Measurements from ENCODE around the gene UBXN4. TPM values are rescaled to one million over a fixed set of nuclear protein-coding genes. Genes with fewer than 3 reads are reported as not detected.

UBXN4 gene
- total and polyA plus RNA-seq, 2 of the 13 experiments (the other 11 are each of a cell fraction or from before 2014, with no cell fraction given) = 74.2 to 104 TPM

DNA sequence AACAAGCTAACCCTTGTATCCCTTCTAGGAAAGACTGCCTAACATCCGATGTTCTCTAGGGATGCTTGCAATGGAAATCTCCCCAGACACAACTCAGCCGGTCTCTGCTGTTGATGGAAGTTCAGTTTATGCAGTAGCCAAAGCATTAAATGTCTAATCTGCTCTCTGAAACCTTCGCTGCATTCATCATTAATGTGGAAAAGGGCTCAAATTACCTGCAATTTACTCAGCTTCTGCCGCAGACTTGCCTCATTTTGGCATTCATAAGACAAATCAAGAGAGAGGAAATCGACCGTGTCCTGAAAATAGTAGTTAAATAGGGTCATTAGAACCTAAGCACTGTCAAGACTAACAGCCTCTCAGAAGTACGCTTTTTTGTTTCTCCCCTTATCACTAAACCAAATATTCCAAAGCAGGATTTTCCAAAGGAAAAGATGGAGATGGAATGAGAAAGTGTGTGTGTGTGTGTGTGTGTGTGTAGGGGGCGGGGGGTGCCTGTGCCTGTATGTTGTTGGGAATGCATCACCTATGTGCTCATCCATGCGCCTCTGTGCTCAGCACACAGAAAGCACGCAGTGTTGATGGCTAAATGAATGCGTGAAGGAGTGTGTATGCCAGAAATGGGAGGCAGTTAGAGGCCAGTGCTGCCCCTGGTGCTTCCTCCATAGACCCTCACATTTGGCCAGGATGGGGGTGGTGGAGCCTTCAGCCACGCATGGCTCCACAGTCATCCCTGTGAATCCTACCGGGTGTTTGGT lies 87.9 kb downstream of the UBXN4 start:
- intact Hi-C loops (cut with micrococcal nuclease; ENCODE audit: unreplicated experiment) = no loop called here
- BruUV-seq (replicated peaks) = no TSS peak
- Histone ChIP-seq H3K79me2 (ENCODE audit: insufficient read depth, low read length) (no peaks in the 10 kb centered on the region), H4K20me1 (ENCODE audit: insufficient read depth, low read length) (no peaks in the 10 kb centered on the region), H3K27ac (ENCODE audit: extremely low read length, insufficient read depth, low read length) (no peak overlapping the region), H3K4me2 (ENCODE audit: low read depth, low read length) (no peak overlapping the region), H2AFZ (ENCODE audit: low read length) (no peak overlapping the region), H3K27me3 (ENCODE audit: control insufficient read depth in 1 of 2, insufficient read depth in 2 of 2, low read length in 2 of 2) (peaks cover 2 to 8% of the 10 kb centered on the region in 2 experiments; a peak in 3 of 5 replicates), H3K4me3 (replicated peaks in 1 of 3; ENCODE audit: insufficient read depth in 1 of 3, low read depth in 2 of 3, low read length in 3 of 3) (no peak overlapping the region), H3K4me1 (ENCODE audit: insufficient read depth, low read length) (0 out of 2 replicates have a peak, but pooled peaks cover 5% of the 10 kb centered on the region), H3K9me3 (ENCODE audit: low read length) (no peaks in the 10 kb centered on the region), H3K9ac (ENCODE audit: insufficient read depth, low read depth, low read length) (no peak overlapping the region), H3K36me3 (replicated peaks in 1 of 2; ENCODE audit: control insufficient read depth in 1 of 2, insufficient read depth in 2 of 2, low read length in 2 of 2) (no peaks in the 10 kb centered on the region)
- 36% methylated on average over 12 of the region's 13 CpGs for WGBS (ENCODE audit: low lambda C conversion rate)
- CTCF ChIA-PET (ENCODE audit: low intra/inter-chr PET ratio, low total read pairs) = no interaction called here
- no peak for DNase-seq (ENCODE audit: low spot score)
- no peak for ATAC-seq
- FAIRE-seq = no peak
- TF ChIP-seq, protein P1, sequence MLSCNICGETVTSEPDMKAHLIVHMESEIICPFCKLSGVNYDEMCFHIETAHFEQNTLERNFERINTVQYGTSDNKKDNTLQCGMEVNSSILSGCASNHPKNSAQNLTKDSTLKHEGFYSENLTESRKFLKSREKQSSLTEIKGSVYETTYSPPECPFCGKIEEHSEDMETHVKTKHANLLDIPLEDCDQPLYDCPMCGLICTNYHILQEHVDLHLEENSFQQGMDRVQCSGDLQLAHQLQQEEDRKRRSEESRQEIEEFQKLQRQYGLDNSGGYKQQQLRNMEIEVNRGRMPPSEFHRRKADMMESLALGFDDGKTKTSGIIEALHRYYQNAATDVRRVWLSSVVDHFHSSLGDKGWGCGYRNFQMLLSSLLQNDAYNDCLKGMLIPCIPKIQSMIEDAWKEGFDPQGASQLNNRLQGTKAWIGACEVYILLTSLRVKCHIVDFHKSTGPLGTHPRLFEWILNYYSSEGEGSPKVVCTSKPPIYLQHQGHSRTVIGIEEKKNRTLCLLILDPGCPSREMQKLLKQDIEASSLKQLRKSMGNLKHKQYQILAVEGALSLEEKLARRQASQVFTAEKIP (CRISPR knock-in tag; IDR thresholded peaks at IDR 0.05; ENCODE audit: borderline replicate concordance) = no peak
- TF ChIP-seq MLLT10 (CRISPR knock-in tag; IDR thresholded peaks at IDR 0.05) (no peak), DNMT3B (CRISPR knock-in tag; conservative IDR thresholded peaks at IDR 0.05) (no peak), ZNF782 (CRISPR knock-in tag; IDR thresholded peaks at IDR 0.05; ENCODE audit: borderline replicate concordance) (no peak), TBP (CRISPR knock-in tag; IDR thresholded peaks at IDR 0.05) (no peak)
- TF ChIP-seq, protein P2, sequence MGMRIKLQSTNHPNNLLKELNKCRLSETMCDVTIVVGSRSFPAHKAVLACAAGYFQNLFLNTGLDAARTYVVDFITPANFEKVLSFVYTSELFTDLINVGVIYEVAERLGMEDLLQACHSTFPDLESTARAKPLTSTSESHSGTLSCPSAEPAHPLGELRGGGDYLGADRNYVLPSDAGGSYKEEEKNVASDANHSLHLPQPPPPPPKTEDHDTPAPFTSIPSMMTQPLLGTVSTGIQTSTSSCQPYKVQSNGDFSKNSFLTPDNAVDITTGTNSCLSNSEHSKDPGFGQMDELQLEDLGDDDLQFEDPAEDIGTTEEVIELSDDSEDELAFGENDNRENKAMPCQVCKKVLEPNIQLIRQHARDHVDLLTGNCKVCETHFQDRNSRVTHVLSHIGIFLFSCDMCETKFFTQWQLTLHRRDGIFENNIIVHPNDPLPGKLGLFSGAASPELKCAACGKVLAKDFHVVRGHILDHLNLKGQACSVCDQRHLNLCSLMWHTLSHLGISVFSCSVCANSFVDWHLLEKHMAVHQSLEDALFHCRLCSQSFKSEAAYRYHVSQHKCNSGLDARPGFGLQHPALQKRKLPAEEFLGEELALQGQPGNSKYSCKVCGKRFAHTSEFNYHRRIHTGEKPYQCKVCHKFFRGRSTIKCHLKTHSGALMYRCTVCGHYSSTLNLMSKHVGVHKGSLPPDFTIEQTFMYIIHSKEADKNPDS (CRISPR knock-in tag; IDR thresholded peaks at IDR 0.05) = no peak
- TF ChIP-seq, protein P3, sequence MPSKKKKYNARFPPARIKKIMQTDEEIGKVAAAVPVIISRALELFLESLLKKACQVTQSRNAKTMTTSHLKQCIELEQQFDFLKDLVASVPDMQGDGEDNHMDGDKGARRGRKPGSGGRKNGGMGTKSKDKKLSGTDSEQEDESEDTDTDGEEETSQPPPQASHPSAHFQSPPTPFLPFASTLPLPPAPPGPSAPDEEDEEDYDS (CRISPR knock-in tag; IDR thresholded peaks at IDR 0.05) = no peak
- TF ChIP-seq, protein P4, sequence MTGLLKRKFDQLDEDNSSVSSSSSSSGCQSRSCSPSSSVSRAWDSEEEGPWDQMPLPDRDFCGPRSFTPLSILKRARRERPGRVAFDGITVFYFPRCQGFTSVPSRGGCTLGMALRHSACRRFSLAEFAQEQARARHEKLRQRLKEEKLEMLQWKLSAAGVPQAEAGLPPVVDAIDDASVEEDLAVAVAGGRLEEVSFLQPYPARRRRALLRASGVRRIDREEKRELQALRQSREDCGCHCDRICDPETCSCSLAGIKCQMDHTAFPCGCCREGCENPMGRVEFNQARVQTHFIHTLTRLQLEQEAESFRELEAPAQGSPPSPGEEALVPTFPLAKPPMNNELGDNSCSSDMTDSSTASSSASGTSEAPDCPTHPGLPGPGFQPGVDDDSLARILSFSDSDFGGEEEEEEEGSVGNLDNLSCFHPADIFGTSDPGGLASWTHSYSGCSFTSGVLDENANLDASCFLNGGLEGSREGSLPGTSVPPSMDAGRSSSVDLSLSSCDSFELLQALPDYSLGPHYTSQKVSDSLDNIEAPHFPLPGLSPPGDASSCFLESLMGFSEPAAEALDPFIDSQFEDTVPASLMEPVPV (CRISPR knock-in tag; IDR thresholded peaks at IDR 0.05) = no peak
- TF ChIP-seq, protein P5, sequence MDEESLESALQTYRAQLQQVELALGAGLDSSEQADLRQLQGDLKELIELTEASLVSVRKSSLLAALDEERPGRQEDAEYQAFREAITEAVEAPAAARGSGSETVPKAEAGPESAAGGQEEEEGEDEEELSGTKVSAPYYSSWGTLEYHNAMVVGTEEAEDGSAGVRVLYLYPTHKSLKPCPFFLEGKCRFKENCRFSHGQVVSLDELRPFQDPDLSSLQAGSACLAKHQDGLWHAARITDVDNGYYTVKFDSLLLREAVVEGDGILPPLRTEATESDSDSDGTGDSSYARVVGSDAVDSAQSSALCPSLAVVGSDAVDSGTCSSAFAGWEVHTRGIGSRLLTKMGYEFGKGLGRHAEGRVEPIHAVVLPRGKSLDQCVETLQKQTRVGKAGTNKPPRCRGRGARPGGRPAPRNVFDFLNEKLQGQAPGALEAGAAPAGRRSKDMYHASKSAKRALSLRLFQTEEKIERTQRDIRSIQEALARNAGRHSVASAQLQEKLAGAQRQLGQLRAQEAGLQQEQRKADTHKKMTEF (CRISPR knock-in tag; IDR thresholded peaks at IDR 0.05) = no peak
- in situ Hi-C loops (cut with HindIII; ENCODE audit: extremely low pct_ligation_motif_present, low pct_unique_long_range_greater_than_20kb) = no loop called here
- POLR2A ChIA-PET = no interaction called here

All from HepG2 (cell line).